ENCODE measurements around the gene POLR2M.

Gene POLR2M

DNA sequence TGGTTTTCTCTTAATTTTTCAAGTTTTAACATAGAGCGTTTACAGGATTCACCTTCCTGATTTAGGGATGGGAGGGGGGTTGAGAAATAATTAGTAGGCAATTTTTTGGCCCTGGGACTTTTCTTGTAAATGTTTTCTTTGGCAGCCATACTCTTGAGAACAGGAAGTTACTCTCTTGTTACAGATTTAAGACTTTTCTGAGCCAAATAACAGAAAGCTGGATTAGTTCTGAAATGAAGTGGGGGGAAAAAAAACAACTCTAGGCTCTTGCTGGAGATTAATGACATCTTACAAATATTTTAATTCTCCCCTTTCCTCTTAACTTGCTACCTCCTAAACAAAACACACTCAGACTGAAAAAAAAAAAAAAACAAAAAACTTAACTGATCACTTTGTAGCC lies 13.8 kb upstream of the POLR2M start:
- DNase-seq, result no peak

DNA sequence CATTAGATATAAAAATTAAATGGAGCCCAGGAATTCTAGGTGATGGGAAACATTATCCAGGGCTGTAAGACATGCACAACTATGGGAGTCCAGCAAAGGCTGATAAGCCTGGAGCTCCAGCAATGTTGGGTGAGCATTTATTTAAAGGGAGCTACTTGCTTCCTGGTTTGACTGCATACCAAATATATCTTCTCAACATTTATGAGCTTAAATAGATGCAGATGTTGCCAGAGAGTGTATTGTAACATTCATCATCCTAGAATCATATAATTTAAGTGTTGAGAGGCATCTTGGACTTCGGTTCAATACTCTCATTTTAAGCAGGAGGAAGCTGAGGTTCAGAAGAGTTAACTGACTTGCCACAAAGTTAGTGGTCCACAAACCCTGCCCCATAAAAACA lies 12.2 kb upstream of the POLR2M start:
- no peak for DNase-seq

DNA sequence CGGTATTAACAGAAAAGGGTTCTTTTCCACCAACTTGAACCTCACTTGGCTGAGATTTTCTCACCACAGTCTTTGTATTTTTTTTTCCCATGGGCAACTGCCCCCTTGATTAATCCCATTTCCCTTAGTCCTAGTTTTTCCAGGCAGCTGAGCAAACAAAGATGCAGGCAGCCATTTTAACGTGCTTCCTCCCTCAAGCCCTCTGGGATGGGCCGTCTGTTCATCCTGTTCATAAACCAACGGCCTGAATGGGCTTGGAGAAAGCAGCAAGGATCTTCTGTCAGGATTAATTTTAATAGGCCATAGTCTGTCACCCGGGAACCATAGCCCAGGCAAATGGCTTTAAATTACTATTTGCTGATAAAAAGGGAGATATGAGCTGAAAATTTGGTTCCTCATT lies 10.4 kb upstream of the POLR2M start:
- DNase-seq, result no peak

DNA sequence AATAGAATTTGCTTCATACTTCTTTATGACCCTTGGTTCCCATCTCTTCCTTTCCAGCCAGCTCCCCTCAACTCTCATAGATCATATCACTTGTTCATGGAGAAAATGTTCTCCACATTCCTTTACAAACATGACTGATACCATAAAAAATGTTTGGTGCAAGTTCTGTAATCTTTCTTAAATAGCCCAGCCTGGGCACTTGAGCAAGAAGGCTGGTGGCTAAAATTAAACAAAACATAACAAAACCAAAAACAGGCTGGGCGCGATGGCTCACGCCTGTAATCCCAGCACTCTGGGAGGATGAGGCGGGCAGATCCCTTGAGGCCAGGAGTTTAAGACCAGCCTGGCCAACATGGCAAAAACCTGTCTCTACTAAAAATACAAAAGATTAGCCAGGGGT lies 8.9 kb upstream of the POLR2M start:
- no peak for DNase-seq

DNA sequence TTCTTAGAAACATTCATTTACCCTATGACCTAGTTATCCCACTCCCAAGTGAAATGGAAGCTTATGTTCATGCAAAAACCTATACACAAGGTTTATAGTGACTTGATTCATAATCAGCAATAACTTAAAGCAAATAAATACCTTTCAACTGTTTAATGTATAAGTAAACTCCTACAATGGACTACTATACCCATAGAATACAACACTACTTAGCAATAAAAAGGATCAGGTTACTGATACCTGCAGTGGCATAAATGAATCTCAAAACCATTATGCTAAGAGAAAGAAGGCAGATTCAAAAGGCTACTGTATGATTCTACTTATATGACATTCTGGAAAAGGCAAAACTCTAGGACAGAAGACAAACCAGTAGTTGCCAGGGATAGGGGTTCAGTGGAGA lies 8.3 kb upstream of the POLR2M start:
- DNase-seq, result no peak

DNA sequence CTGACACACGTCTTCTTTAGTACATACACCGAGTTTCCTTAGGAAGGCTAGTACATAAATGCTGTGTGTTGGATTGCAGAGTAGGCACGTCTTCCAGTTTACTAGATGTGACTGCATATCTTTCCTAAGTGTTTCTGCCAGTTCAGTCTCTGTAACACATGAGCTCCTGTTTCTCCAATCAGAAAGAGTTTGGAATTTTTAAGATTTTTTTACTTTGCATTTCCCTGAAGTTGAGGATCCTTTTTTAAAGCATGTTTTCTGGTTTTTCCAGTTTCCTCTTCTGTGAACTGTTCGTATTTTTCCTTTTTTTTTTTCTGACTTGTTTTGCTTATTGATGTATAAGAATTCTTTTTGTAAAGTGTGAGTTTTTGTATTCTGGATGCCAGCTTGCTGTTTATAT lies 7.5 kb upstream of the POLR2M start:
- no peak for DNase-seq

DNA sequence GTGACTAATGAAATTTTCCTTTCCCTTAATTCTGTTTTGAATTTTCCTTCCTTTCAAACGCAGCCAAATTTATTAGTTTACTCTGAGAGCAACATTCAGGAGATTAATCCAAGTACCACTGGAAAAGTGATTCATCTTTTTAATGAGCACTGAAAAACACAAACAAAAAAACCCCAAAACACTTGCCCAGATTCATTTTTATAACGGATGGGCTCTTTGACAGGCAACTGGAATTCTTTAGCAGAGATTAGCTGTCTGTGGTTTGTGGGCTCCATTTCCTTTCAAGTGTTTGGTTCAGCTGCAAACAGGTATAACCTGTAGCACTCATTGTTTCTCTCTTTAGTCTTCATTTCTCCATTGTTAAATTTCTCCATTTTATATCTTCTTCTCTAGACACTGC lies 3.1 kb upstream of the POLR2M start:
- DNase-seq, result no peak

DNA sequence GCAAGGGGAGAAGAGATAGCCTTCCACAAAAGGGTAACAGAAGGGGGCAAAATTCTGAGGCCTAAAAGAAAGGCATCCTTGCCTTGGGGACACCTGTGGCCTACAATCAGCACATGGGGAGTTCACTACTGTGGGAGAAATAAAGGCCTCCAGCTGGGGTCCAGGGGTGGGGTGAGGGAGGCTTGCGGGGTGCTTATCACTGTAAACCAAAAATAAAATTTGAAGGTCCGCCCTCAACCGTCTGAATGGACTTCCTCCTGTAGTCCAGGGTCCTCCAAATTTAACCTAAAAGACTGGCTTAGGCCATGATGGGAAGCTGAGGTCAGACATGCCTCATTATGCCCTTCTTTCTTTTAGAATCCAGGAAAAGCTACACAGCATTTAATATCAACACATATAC lies 2.1 kb upstream of the POLR2M start:
- no peak for DNase-seq

DNA sequence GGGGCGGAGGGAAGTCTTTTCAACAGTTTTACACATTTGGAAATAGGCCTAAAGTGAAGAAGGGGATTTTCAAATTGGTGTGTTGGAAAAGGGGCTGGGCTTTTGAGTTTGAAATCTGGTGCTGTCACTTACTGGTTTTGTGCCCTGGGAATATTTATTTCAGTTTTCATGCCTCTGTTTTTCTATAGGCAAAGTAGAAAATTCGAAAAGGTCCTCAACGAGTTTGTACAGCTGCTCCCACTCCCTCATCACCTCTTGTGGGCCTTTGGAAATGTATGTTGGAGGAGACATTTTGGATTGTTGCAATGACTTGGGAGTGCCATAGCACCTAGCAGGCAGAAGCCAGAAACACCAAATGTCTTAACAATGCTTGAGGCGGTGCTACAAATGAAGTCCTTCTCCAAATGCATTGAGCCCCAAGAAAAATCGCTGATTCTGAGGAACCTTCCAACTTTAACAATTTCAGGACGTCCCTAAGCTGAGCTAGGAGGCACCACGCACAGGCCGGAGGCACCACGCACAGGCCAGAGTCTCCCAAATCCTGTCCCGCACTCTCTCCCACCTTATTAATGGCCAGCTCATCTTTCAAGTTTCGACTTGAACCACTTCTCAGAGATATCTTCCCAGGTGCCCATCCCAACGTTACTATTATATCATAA lies 639 bp upstream of the POLR2M start:
- DNase-seq, result no peak

DNA sequence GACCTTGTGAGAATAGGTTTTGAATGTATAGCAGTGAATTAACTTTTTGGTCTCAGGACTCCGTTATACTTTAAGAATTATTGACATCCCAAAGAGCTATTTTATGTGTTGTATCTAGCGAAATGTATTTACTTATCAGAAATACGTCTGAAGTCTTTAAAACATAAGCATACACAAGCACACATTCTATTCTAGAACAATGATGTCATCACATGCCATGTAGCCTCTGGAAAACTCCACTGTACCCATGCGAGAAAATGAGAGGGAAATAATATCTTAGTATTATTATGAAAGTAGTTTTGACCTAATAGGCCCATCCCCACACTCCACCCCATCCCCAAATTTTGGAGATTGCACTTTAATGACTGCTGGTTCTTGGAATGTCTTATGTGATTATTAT lies 1.5 kb downstream of the POLR2M start:
- DNase-seq, result no peak

DNA sequence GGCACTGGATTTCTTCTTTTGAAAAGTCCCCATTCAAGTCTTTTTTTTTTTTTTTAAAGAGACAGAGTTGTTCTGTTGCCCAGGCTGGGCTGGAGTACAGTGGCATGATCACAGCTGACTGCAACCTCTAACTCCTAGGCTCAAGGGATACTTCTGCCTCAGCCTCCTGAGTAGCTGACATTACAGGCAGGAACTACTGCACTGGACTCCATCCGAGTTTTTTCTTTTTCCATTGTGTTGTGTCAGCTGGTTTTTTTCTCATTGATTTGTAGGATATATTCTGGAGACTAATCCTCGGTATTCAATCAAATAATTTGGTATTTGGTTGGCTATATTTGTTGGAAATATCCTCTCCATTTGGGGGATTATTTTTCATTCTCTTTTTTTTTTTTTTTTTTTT lies 11.8 kb downstream of the POLR2M start:
- no peak for DNase-seq

DNA sequence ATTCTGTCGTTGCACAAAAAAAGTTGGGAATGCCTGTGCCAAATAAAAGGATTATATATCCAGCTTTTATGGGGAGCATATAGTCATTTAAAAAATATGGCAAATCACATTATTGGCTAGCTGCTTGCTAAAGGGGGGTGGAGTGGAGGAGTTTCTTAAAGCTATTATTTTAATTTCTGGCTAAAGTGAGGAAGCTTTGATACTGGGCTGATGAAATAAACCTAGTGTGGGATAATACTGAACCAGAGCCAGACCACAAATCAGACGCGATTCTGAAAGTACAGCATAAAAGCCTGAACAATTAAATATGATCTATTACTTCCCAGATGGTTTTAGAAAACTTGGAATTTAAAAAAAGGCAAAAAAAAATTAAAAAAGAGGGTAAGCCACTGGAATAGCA lies 14.4 kb downstream of the POLR2M start:
- DNase-seq, result no peak

DNA sequence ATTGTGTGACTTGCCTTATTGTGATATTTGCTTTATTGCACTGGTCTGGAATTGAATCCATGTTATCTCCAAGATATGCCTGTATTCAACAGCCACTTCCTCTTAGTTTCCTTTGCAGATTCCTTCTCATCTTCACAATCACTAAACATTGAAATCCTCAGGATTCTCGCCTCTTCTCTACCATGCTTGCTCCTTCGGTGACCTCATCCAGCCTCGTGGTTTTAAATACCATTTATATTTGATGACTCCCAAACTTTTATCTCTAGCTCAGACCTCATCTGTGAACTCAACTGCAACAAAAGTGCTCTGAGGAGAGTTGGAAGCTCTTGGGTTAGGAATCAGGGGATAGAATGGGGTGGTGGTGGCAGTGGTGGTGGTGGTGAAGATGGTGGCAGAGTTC lies 19.9 kb downstream of the POLR2M start:
- DNase-seq, result no peak

DNA sequence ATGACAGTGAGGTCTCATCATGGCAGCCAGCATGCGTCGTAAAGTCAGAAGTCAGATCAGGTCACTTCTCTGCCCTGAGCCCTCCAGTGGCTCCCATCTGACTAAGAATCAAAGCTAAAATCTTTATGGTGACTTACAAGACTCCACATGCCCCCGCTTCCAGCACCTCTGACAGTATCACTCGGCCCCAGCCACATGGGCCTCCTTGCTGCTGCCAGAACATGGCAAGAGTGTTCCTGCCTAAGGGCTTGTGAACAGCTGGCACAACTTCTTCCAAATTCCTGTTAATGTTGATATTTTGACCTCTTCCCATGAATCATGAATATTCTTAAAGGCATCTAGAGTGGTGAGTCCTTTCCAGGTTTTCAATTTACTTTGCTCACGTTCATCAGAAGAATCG lies 20.5 kb downstream of the POLR2M start:
- DNase-seq, result no peak

DNA sequence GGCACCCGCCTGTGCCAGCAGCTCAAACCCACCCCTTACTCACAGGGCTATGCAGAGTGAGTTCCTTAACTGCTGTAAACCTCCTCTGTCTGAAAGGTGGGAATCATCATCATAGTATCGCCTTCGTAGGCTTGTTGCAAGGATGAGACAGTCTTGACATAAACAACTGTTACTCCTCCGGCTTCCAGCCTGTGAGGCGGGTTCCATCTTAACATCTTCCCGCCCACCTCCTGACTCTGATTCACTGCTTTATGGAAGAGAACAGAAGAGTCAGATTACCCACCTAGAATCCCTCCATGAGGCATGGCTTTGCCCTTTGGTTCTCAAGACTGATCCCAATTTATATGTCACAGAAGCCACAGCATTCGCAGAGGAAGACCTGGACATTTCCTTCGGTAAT lies 21.9 kb downstream of the POLR2M start:
- no peak for DNase-seq

DNA sequence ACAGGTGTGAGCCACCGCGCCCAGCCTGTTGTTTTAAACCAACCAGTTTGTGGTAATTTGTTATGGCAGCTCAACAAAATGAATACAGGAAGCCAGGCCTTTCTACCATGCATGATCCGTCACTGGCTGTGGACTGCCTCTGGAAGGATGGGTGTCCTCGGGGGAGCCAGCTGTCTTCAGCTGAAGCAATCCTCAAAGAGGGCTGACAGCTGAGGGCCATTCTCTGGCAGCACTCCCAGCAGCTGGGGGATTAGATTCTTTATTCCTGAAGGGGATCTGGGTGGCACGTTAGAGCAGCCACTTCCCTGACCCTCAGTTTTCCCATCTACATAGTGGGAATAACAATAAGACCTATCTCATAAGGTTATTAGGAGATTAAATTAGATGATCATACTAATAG lies 24.4 kb downstream of the POLR2M start:
- DNase-seq, result no peak

DNA sequence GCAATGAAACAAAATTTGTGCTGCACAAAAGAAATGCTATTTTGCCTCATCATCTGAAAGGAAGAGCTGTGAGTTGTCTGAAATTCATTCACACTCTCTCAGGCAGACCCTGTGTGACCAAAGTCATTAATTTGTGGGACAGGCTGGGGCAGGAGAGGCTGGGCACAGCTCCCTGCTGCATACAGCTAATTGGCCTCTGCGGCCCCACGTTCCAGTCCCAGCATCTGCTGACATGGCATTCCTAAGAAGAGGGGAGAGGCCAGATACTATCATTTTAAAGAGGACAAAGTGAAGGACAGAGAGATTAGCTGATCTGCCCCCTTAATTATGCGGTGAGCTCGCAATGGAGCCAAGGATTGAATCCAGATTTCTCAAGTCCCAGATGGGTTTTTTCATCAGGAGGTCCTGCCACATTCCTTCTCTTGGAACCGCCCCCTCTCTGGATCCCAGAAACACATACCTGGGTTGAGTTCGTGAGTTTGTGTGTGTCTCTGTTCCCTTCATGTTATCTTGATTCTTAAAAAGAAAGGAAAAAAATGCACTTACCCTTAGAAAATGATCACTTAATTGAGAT lies 25.1 kb downstream of the POLR2M start:
- DNase-seq, result no peak

DNA sequence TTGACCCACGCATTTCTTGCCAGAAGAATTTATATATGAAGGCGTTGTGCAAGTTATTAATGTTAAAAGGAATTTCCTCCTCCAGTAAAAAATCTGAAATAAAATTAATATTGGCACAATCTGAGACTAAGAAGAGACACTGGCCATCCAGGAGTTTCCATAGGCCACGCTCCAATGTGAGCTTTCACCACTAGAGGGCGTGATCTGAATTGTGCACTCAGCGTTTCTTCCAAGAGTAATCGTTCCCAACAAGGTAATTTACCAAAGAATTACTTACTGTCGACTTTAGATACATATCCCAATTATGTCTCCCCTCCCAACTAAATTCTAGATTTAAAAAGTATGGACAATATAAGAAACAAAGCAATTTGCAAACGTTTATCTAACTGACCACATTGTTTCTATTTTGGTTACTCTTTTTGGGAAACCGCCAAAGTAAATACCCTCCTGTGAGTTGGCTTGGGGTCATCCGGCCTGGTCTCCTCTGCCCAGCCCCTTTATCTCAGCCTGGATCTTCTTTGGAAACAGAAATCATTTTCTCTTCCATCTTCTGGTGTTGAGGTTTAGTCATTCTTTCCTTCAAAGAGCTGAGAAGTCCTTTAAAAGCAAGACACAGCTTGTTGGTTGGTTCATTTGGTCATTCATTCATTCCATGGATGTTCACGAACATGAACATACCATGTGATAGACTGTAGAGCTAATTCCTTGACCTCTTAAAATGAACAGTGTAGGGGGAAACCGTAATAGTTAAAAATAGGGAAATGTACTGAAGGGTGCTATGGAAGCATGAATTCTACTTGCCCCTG lies 26.2 kb downstream of the POLR2M start:
- peak; percentile 77 for DNase-seq

DNA sequence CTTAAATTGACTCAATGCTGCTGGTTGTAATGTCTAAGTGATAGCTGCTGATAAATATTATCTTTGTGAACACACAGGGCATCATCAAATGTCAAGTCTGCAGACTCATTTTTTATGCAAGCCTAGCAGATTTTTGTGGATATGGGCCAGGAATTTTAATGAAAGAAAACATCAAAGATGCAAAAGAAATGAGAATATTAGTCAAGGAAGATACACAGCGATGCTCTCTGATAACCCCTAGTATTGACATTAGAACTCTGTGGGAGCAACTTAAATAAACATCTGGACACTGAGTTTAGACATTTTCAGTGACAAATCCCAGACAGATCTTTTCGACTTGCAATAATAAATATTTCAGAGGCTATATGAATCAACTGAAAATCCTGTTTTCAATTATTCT lies 28.3 kb downstream of the POLR2M start:
- DNase-seq, result no peak

DNA sequence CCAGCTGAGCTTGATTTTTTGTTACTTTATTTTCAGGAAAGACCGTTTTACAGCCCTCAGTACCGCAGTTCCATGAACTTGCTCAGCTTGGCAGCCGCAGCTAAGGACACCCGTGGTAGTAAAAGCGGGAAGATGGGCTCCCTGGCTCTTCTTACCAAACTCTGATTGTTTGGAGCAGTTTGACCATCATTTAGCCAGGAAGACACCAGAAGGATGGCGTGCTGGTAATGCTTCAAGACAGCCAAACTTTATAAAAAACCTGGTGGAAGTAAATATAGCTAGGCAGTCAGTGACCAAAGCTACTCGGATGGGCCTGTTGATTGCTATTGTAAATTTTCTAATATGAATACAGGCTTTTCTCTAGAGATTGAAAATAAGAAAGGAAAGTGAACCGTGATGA lies 28.9 kb downstream of the POLR2M start:
- no peak for DNase-seq

DNA sequence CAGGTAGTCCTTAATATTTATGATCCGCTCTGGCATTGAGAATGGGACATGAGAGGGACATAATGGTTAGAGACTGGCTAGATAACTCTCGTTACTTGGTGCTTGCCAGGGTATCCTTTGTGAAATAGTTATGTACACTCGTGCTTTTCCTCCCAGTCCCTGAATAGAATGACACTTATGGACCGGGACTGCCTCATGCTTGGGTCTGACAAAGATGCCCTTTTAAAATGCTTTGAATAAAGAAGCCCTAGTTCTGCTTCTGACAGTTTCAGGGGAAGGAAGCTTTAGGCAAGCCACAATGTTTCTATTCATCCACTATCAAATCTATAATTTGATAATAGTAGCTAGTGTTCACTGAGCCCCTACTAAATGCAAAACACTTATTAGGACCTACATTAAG lies 29.4 kb downstream of the POLR2M start:
- DNase-seq, result no peak

DNA sequence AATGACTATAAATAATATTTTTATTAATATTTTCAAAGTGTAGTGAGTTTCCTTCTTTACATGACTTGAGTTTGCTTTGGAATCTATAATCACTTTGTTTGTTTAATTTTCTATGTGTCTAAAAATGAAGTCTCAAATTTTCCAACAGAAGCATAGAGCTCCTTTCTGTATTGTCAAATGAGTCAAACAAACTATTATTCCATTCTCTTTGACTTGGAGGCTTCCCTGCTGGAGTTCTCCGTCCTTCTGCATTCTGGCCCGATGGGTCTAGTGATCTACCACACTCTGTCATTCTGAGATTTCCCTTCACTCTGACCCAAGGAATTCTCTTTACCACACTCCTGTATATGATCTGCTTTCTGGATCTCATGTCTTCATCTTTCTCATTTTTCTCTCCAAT lies 30.1 kb downstream of the POLR2M start:
- no peak for DNase-seq

DNA sequence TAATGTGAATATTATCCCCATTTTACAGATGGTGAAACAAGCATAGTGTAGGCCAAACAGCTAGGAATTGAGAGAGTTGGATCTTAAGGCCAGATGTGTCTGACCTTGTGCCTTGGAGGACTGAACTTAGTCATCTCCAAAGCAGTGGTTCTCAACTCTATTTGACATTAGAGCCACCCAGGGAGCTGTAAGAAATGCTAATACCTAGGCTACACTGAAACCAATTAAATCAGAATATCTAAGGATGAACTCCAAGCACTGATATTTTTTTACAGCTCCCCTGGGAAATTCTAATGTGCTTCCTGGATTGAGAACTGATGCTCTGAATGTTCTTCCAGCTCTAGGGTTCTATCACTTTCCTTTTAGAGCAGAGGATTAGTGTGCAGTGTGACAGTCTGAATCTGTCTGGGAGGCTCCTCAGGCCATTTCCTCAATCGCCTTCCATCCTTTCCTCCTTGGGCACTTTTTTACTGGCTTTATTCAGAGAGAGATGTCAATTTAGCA lies 32.3 kb downstream of the POLR2M start:
- no peak for DNase-seq

DNA sequence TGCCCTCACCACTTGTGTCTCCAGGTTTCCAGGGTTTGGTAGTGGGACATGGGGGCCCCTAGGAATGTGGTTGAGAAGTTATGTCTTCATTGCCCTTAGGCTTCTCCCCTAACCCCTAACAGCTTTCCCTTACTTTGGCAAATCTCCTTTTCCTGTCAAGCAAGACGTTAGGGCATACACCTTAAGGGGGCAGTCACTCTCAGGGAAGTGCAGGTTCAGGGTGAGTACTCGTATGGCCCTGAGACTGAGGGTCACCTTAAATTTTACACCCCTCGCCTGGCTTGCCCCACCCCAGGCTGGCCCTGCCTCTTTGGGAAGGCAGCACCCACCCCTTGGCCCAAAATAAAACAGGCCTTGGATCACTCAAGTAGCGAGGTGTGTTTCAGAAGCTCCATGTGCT lies 33.5 kb downstream of the POLR2M start:
- DNase-seq, result no peak
